Stomach (tissue), 4 donors: Measurements from ENCODE around the gene ARPP21.

Experiments
- POLR2A ChIP-seq, 4 donors: fragments of 450-650 bp; IDR thresholded peaks; one replicate each; pipeline ENCODE4 v1.6.1; 2016; ENCODE audit warnings: antibody characterized with exemption in 4 of 4, control low read depth in 2 of 4, mild to moderate bottlenecking in 1 of 4, moderate library complexity in 1 of 4
- POLR2AphosphoS5 ChIP-seq, 3 donors: sonication (generic); formaldehyde crosslinking; IDR thresholded peaks; one replicate each; pipeline ENCODE4 v1.6.1; 2016; ENCODE audit warnings: antibody characterized with exemption in 3 of 3
- TF ChIP-seq, protein P1 (sequence below), 7 experiments: fragments of 450-650 bp in 4 of 7; fragments of 200-600 bp in 3 of 7; sonication (generic) in 3 of 7; IDR thresholded peaks; one replicate each; pipeline ENCODE4 v1.5.1; 2016 to 2019; ENCODE audit warnings: antibody characterized with exemption in 7 of 7, control low read depth in 2 of 7, mild to moderate bottlenecking in 1 of 7

DNA sequence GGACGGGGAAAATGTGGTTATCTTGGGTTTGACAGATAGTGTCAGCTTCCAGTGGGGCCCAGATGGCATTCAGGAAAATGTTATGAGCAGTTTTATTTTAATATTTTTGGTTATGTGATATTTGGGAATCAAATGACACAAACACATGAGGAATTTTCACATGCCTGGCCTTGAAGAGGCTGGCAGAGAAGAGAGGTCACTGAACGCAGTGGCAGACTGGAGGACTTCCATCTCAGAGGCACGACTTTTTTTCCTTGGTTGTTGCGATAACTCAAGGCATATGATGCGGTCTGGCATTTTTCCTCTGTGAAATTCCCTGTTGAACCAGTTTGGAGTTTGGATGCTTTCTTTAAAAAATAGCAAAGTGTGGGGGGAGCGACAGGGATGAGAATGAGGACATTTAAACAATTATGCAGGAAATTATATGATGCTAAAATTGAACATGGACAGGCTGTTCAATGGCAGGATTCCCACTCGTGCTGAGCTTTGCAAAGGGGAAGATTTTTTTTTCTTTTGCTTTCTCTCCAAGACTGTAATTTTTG, 36.9 kb upstream of the ARPP21 start:
- TF ChIP-seq, protein P1, sequence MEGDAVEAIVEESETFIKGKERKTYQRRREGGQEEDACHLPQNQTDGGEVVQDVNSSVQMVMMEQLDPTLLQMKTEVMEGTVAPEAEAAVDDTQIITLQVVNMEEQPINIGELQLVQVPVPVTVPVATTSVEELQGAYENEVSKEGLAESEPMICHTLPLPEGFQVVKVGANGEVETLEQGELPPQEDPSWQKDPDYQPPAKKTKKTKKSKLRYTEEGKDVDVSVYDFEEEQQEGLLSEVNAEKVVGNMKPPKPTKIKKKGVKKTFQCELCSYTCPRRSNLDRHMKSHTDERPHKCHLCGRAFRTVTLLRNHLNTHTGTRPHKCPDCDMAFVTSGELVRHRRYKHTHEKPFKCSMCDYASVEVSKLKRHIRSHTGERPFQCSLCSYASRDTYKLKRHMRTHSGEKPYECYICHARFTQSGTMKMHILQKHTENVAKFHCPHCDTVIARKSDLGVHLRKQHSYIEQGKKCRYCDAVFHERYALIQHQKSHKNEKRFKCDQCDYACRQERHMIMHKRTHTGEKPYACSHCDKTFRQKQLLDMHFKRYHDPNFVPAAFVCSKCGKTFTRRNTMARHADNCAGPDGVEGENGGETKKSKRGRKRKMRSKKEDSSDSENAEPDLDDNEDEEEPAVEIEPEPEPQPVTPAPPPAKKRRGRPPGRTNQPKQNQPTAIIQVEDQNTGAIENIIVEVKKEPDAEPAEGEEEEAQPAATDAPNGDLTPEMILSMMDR (IDR thresholded peaks at IDR 0.05), result no peak
- no peak for TF ChIP-seq POLR2A (IDR thresholded peaks at IDR 0.05)
- no peak for TF ChIP-seq POLR2AphosphoS5 (IDR thresholded peaks at IDR 0.05)
